GM12878 (cell line): Measurements from ENCODE around the gene HIVEP3. TPM values are rescaled to one million over a fixed set of nuclear protein-coding genes. Genes with fewer than 3 reads are reported as not detected.

ENCODE experiments used
- BCL11A ChIP-seq: IDR thresholded peaks from 2 replicates; pipeline ENCODE4 v1.6.1; 2011; ENCODE audit warnings: low read depth, low read length
- BHLHE40 ChIP-seq, 2 experiments: fragments of 450-650 bp in 1 of 2; IDR thresholded peaks; 2 replicates each; pipeline ENCODE4 v1.6.1; 2011 to 2017; ENCODE audit warnings: low read depth in 2 of 2, borderline replicate concordance in 1 of 2, improper control_type of control experiment in 1 of 2, low read length in 1 of 2, mild to moderate bottlenecking in 1 of 2
- CBX5 ChIP-seq: sonication (generic); IDR thresholded peaks from 2 replicates; pipeline ENCODE4 v1.6.1; 2016; ENCODE audit warnings: low read depth, moderate library complexity, mild to moderate bottlenecking, inconsistent platforms
- CUX1 ChIP-seq: IDR thresholded peaks from 2 replicates; pipeline ENCODE4 v1.6.1; 2012; ENCODE audit warnings: improper control_type of control experiment, low read depth, low read length; ENCODE audit not compliant: insufficient replicate concordance
- IRF5 ChIP-seq: fragments of 450-650 bp; IDR thresholded peaks from 2 replicates; pipeline ENCODE4 v1.6.1; 2017; ENCODE audit warnings: borderline replicate concordance
- KLF5 ChIP-seq: fragments of 450-650 bp; IDR thresholded peaks from 2 replicates; pipeline ENCODE4 v1.6.1; 2014; ENCODE audit warnings: mild to moderate bottlenecking; ENCODE audit not compliant: partially characterized antibody
- MEF2B ChIP-seq: fragments of 450-650 bp; IDR thresholded peaks from 2 replicates; pipeline ENCODE4 v1.6.1; 2018; ENCODE audit warnings: mild to moderate bottlenecking, moderate library complexity; ENCODE audit not compliant: partially characterized antibody, poor library complexity, severe bottlenecking
- MLLT1 ChIP-seq: fragments of 450-650 bp; IDR thresholded peaks from 2 replicates; pipeline ENCODE4 v1.6.1; 2016; ENCODE audit warnings: mild to moderate bottlenecking
- MYB ChIP-seq: fragments of 150-350 bp; IDR thresholded peaks from 2 replicates; pipeline ENCODE4 v1.6.1; 2014; ENCODE audit warnings: mild to moderate bottlenecking, low read depth, low read length, borderline replicate concordance
- NFIC ChIP-seq: IDR thresholded peaks from 2 replicates; pipeline ENCODE4 v1.6.1; 2012; ENCODE audit warnings: low read depth, mild to moderate bottlenecking, inconsistent platforms, low read length, moderate library complexity
- NFXL1 ChIP-seq: fragments of 450-650 bp; IDR thresholded peaks from 2 replicates; pipeline ENCODE4 v1.6.1; 2017; ENCODE audit warnings: antibody characterized with exemption, mild to moderate bottlenecking, borderline replicate concordance
- RAD21 ChIP-seq: IDR thresholded peaks from 2 replicates; pipeline ENCODE4 v1.6.1; 2011; ENCODE audit warnings: mild to moderate bottlenecking, low read depth, low read length, moderate library complexity; ENCODE audit not compliant: insufficient read depth
- SMAD1 ChIP-seq: fragments of 450-650 bp; IDR thresholded peaks from 2 replicates; pipeline ENCODE4 v1.6.1; 2018; ENCODE audit warnings: mild to moderate bottlenecking, low read depth; ENCODE audit not compliant: partially characterized antibody
- SP1 ChIP-seq: IDR thresholded peaks from one replicate; pipeline ENCODE4 v1.6.1; 2011; ENCODE audit warnings: low read depth, low read length
- TCF7 ChIP-seq: IDR thresholded peaks from 2 replicates; pipeline ENCODE4 v1.6.1; 2014; ENCODE audit warnings: antibody characterized with exemption, borderline replicate concordance
- ZBTB40 ChIP-seq: fragments of 450-650 bp; IDR thresholded peaks from 2 replicates; pipeline ENCODE4 v1.6.1; 2016; ENCODE audit warnings: mild to moderate bottlenecking, moderate library complexity, borderline replicate concordance
- polyA plus RNA-seq, 11 experiments: library from polyadenylated mRNA; depleted of rRNA in 4 of 11; unstranded in 6 of 11; stranded (reverse) in 5 of 11; fragments of >200 nt; fragmentation: Nextera tagmentation in 4 of 11; fragmentation: Illumina TruSeq in 1 of 11; extraction: Ambion mirVana in 4 of 11; extraction: Trizol in 1 of 11; gene quantifications; 1 replicate in 1 of 11; 2 replicates in 10 of 11; pipeline versions ENCODE4 v1.2.1 to v1.2.3, GENCODE V29; 2011 to 2016; ENCODE audit warnings: inconsistent platforms in 2 of 11, missing spikeins in 2 of 11, low read depth in 1 of 11
- total RNA-seq, 4 experiments: library from RNA; depleted of rRNA in 3 of 4; stranded (reverse); fragments of >200 nt in 3 of 4; fragmentation: Illumina TruSeq in 1 of 4; extraction: Trizol in 1 of 4; gene quantifications; 2 replicates each; pipeline versions ENCODE4 v1.2.1 to v1.2.3, GENCODE V29; 2013 to 2021

The HIVEP3 gene
- total and polyA plus RNA-seq, 10 of the 15 experiments (the other 5 are each of a cell fraction or from before 2014, with no cell fraction given) = 1.8 to 13.6 (median 3.8) TPM

GRCh38 chr1:41698916-41699860 is 219.5 kb downstream of the HIVEP3 start (continued):
- TF ChIP-seq MEF2B = peak; percentile 59
- TF ChIP-seq IRF5 = no peak
- peak; percentile 49; the same call in 1 of the 2 replicates for TF ChIP-seq BCL11A
- no peak; the same call in 1 of the 2 replicates for TF ChIP-seq NFIC
- no peak for TF ChIP-seq NFXL1
- TF ChIP-seq MYB = no peak
- no peak for TF ChIP-seq SMAD1
- no peak for TF ChIP-seq TCF7
- peak; percentile 86 to 91 for TF ChIP-seq BHLHE40 (IDR thresholded peaks at IDR 0.05; ENCODE audit: borderline replicate concordance in 1 of 2, low read depth in 2 of 2, low read length in 1 of 2)
- TF ChIP-seq CUX1 = no peak
- TF ChIP-seq KLF5 = no peak
- TF ChIP-seq ZBTB40 = no peak
- peak; percentile 37 for TF ChIP-seq RAD21
- no peak for TF ChIP-seq SP1
- no peak for TF ChIP-seq CBX5
- TF ChIP-seq MLLT1 = 0 out of 2 replicates have a peak, but pooled peaks have one; percentile 8
